GM13976 (cell line): Measurements from ENCODE around the gene BCAS3.

Experiments
- DNase-seq: peaks from one replicate; pipeline ENCODE4 v3.0.0; 2012; ENCODE audit warnings: low spot score
- CTCF ChIP-seq: IDR thresholded peaks from 2 replicates; pipeline ENCODE4 v1.5.1; 2012; ENCODE audit warnings: borderline replicate concordance, mild to moderate bottlenecking; ENCODE audit not compliant: insufficient read depth; ENCODE audit errors: extremely low read depth, missing control alignments, control extremely low read depth
- in situ Hi-C: fragments of 300-500 bp; cut with MboI; formaldehyde crosslinking; loops from one replicate; pipeline ENCODE4 v1.12.0; 2022; ENCODE audit warnings: low sequenced_read_pairs, mixed read lengths, inconsistent platforms; ENCODE audit not compliant: unreplicated experiment

BCAS3 gene

GRCh38 chr17:61167075-61167474 is 489.4 kb downstream of the BCAS3 start:
- TF ChIP-seq CTCF: no peak
- DNase-seq: no peak
- in situ Hi-C loops: no loop called here

DNA sequence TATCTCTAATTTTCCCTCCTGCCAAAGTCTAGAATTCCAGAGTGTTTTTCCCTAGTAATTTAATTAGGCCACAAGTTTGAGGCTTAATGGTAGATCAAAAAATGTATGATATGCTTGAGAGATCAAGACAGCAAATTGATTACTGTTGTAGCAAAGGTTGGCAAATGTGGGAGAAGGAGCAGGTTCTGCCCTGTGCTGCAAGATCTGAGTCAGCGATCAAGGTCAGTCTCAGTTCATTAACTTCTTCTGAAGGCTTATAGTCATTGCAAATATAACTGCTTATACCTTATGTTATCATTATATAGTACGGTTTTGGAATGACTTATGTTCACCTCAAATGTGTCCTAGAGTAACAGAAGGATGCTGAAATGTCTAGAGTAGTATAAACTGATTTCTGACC is 490.9 kb downstream of the BCAS3 start:
- no peak for DNase-seq
- in situ Hi-C loops: no loop called here
- TF ChIP-seq CTCF: no peak

- TF ChIP-seq CTCF: no peak
- DNase-seq: no peak
- in situ Hi-C loops: no loop called here
These were observed 496.7 kb downstream of the BCAS3 start for GRCh38 chr17:61174310-61174709.

DNA sequence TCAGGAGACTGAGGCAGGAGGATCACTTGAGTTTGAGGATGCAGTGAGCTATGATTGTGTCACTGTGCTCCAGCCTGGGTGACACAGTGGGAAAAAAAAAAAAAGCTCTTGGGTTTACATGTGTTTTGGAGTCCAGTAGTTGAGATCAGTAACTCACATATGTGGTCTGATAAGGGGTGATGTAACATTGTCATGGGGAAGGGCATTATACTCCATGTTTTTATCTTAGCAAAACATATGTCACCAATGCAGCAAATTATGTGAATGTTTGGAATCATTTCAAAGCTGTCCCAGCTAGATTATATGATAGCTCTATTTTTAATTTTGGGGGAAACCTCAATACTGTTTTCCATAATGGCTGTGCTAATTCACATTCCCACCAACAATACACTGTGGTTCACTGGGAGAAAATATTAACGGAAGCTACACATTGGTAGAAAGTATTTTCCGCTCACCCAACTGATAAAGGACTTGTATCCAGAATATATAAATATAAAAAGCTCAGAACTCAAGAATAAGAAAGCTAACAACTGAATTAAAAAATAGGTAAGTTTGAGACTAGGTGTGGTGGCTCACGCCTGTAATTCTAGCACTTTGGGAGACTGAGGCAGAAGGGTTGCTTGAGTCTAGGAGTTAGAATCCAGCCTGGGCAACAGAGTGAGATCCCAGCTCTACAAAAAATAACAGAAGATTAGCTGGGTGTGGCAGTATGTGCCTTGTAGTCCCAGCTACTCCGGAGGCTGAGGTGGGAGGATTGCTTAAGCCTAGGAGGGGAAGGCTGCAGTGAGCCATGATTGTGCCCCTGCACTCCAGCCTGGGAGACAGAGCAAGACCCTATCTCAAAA is 497.9 kb downstream of the BCAS3 start:
- DNase-seq: no peak
- no peak for TF ChIP-seq CTCF
- in situ Hi-C loops: no loop called here

GRCh38 chr17:61177351-61177750 is 499.7 kb downstream of the BCAS3 start:
- in situ Hi-C loops: no loop called here
- TF ChIP-seq CTCF: no peak
- no peak for DNase-seq

DNA sequence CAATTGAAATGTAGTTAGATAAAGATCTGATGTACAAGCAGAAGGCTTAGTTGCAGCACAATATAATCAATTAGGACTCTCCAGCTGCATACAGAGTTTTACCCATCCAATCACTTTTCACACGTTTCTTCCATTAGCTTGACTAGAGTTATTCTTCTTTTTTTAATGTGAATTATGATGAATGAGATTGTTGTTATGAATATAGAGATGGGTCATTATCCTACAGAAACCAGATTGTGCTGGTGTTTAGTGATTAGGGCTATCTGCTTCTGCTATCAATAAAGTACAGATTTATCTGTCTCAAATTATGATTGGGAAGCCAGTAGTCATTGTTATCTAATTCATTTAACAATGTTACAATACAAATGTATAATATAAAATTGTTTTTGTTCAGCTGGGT is 500.6 kb downstream of the BCAS3 start:
- DNase-seq: no peak
- TF ChIP-seq CTCF: no peak
- in situ Hi-C loops: no loop called here

- no peak for TF ChIP-seq CTCF
- in situ Hi-C loops: no loop called here
- no peak for DNase-seq
These were observed 501.7 kb downstream of the BCAS3 start for GRCh38 chr17:61179380-61179806.
